Epithelial cell of proximal tubule (primary cell): ENCODE results near the gene RCC2. TPM values are rescaled to one million over a fixed set of nuclear protein-coding genes. Genes with fewer than 3 reads are reported as not detected.

Experiments used
- DNase-seq: peaks from one replicate; pipeline ENCODE4 v3.0.0-alpha.2; 2011; ENCODE audit warnings: low read depth
- H3K4me3 ChIP-seq: 2 replicates; pipeline ENCODE4 v1.5.1; 2011; ENCODE audit warnings: low read depth, mild to moderate bottlenecking, low read length
- total RNA-seq: library from RNA; depleted of rRNA; stranded (reverse); fragments of >200 nt; gene quantifications from 2 replicates; pipeline ENCODE4 v1.2.3, GENCODE V29; 2015
- TF ChIP-seq, protein P1 (sequence below): conservative IDR thresholded peaks from 2 replicates; pipeline ENCODE4 v1.5.1; 2012; ENCODE audit warnings: low read depth, mild to moderate bottlenecking, low read length

RCC2 gene
- total RNA-seq, 1 donor from 2014 or later, result 106 TPM

DNA sequence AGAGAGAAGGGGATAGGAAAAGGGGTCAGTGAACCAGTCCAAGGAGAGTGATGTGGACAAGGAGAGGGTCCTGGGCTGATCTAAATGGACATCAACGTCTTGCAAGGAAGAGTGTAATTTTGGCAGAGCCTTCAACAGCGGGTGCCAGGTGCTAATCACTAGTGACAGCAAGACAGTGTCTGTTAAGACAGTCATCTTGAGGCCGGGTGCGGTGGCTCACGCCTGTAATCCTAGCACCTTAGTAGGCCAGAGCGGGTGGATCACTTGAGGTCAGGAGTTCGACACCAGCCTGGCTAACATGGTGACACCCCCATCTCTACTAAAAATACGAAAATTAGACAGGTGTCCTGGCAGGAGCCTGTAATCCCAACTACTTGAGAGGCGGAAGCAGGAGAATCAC lies 79.7 kb downstream of the RCC2 start:
- TF ChIP-seq, protein P1, sequence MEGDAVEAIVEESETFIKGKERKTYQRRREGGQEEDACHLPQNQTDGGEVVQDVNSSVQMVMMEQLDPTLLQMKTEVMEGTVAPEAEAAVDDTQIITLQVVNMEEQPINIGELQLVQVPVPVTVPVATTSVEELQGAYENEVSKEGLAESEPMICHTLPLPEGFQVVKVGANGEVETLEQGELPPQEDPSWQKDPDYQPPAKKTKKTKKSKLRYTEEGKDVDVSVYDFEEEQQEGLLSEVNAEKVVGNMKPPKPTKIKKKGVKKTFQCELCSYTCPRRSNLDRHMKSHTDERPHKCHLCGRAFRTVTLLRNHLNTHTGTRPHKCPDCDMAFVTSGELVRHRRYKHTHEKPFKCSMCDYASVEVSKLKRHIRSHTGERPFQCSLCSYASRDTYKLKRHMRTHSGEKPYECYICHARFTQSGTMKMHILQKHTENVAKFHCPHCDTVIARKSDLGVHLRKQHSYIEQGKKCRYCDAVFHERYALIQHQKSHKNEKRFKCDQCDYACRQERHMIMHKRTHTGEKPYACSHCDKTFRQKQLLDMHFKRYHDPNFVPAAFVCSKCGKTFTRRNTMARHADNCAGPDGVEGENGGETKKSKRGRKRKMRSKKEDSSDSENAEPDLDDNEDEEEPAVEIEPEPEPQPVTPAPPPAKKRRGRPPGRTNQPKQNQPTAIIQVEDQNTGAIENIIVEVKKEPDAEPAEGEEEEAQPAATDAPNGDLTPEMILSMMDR, result no peak
- H3K4me3 ChIP-seq, result no peak overlapping the region
- DNase-seq, result no peak

DNA sequence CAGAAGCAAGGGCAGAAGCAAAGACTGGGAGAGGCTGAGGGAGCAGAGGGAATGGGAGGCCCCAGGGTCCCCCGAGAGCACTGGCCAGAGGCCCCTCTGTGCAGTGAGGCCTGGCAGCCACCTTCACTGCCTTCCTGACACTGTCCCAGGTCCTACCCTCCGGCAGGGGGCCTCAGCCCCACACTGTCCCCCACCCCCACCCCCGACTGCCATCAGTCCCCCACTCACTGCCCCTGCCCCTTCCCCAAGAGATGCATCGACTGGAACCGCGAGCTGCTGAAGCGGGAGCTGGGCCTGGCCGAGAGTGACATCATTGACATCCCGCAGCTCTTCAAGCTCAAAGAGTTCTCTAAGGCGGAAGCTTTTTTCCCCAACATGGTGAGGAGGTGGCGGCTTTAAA lies 80.4 kb downstream of the RCC2 start:
- TF ChIP-seq, protein P1, result no peak
- no peak for DNase-seq
- no peak overlapping the region for H3K4me3 ChIP-seq

DNA sequence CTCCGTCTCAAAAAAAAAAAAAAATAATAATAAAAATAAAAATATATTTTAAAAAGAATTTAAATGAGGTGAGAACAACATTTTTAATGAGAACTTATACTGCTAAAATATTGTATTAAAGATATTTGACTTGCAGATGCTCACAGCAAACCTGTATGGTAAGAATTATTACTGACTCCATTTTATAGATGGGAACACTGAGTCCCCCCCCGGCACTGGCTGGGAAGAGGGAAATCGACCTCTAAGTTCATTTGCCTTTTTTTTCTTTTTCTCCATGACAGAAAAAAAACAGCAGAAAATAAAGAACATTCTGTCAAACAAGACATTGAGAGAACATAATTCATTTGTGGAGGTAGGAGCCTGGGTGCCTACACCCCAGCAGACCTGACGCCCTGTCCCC lies 80.9 kb downstream of the RCC2 start:
- no peak overlapping the region for H3K4me3 ChIP-seq
- no peak for DNase-seq
- TF ChIP-seq, protein P1, result no peak

Other genes with a start within 250 kb of the RCC2 start
- gene PADI1, start 234.5 kb downstream of the RCC2 start, total RNA-seq, result 1.1 and 3.4 TPM in 2 replicates
- 0.07 TPM in 1 of 2 replicates, not detected in the other for gene PADI3, start 190.6 kb downstream of the RCC2 start, total RNA-seq
- gene PADI4, start 131.5 kb downstream of the RCC2 start, total RNA-seq, result not detected in 2 replicates
- gene PADI6, start 67.5 kb downstream of the RCC2 start, total RNA-seq, result not detected in 2 replicates
- gene ARHGEF10L, start 100.0 kb upstream of the RCC2 start, total RNA-seq, result 17.4 and 27.8 TPM in 2 replicates